Prostate gland (tissue), 2 donors: ENCODE results near the gene ERCC6.

Experiments used
- POLR2A ChIP-seq: fragments of 450-650 bp; IDR thresholded peaks from one replicate; pipeline ENCODE4 v1.6.1; 2016; ENCODE audit warnings: antibody characterized with exemption, mild to moderate bottlenecking
- TF ChIP-seq, protein P1 (sequence below), 4 experiments: fragments of 200-600 bp in 2 of 4; fragments of 450-650 bp in 2 of 4; sonication (generic) in 2 of 4; IDR thresholded peaks; 1 replicate in 3 of 4; 2 replicates in 1 of 4; pipeline ENCODE4 v1.5.1; 2016 to 2019; ENCODE audit warnings: antibody characterized with exemption in 4 of 4, mild to moderate bottlenecking in 2 of 4, moderate library complexity in 2 of 4

DNA sequence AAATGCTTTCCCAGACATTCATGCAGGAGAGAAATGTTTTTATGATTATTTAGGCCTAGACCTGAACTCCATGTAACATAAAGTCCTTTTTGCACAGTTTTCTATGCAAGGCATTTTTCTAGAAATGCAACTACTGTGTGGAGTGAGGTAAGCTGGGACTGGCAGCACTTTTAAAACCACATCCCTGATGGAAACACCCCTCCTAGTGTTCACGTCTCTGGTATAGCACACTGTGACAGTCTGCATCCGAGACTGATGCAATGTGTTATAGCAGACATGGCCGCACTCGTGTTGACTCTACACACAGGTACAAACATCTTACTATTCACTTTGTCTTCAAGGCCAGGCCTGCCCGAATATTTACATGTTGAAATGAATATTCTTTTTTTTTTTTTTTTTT lies 19.3 kb upstream of the ERCC6 start:
- TF ChIP-seq, protein P1, sequence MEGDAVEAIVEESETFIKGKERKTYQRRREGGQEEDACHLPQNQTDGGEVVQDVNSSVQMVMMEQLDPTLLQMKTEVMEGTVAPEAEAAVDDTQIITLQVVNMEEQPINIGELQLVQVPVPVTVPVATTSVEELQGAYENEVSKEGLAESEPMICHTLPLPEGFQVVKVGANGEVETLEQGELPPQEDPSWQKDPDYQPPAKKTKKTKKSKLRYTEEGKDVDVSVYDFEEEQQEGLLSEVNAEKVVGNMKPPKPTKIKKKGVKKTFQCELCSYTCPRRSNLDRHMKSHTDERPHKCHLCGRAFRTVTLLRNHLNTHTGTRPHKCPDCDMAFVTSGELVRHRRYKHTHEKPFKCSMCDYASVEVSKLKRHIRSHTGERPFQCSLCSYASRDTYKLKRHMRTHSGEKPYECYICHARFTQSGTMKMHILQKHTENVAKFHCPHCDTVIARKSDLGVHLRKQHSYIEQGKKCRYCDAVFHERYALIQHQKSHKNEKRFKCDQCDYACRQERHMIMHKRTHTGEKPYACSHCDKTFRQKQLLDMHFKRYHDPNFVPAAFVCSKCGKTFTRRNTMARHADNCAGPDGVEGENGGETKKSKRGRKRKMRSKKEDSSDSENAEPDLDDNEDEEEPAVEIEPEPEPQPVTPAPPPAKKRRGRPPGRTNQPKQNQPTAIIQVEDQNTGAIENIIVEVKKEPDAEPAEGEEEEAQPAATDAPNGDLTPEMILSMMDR (IDR thresholded peaks at IDR 0.05): no peak
- no peak for TF ChIP-seq POLR2A
